PC-9 (cell line): ENCODE results near the gene GAST.

Experiments
- EZH2 ChIP-seq: fragments of 200-600 bp; sonication (generic); IDR thresholded peaks from 2 replicates; pipeline ENCODE4 v1.8.0; 2017; ENCODE audit warnings: antibody characterized with exemption, low read depth
- TF ChIP-seq, protein P1 (sequence below): fragments of 200-600 bp; sonication (generic); conservative IDR thresholded peaks from 2 replicates; pipeline ENCODE4 v1.6.1; 2017; ENCODE audit warnings: mixed run types, antibody characterized with exemption, mild to moderate bottlenecking, moderate library complexity

DNA sequence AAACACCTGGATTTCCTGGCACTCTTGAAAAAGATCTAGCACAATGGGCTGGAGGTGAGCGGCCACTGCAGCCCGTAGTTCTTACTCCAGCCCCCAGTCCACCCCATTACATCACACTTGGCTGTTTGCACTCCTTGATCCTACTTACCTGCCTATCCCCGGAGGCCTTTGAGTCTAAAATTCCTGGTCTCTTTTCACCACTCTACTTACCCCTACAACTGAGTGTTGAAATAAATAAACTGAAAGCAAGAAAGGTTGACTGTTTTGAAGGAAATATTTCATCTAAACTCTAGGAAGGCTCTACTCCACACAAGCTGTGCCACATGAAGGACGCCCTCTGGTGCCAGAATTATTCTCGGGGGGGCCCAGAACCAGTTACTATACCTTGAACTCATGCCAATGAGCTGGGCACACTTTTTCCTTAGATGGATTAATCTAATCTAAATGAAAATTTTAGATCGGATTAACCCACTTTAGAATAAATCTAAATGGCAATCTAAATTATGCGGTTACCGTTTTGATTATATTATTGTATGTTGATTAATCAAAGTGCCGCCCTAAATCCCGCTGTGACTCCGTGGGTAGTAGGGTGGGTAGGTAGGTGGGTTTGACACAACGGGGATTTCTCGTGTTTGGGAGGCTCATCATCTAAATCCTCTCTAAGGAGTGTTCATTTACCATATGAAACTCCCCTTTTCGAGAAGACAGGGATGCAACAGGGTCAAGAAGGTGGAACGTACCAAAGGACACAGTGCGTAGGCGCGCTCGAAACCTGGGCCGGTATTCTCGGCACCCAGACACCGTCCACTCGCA lies 24.1 kb upstream of the GAST start:
- TF ChIP-seq, protein P1, sequence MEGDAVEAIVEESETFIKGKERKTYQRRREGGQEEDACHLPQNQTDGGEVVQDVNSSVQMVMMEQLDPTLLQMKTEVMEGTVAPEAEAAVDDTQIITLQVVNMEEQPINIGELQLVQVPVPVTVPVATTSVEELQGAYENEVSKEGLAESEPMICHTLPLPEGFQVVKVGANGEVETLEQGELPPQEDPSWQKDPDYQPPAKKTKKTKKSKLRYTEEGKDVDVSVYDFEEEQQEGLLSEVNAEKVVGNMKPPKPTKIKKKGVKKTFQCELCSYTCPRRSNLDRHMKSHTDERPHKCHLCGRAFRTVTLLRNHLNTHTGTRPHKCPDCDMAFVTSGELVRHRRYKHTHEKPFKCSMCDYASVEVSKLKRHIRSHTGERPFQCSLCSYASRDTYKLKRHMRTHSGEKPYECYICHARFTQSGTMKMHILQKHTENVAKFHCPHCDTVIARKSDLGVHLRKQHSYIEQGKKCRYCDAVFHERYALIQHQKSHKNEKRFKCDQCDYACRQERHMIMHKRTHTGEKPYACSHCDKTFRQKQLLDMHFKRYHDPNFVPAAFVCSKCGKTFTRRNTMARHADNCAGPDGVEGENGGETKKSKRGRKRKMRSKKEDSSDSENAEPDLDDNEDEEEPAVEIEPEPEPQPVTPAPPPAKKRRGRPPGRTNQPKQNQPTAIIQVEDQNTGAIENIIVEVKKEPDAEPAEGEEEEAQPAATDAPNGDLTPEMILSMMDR, result peak; percentile 69
- TF ChIP-seq EZH2, result no peak
